Fibroblast of lung (primary cell): ENCODE results near the gene NOX4. TPM values are rescaled to one million over a fixed set of nuclear protein-coding genes. Genes with fewer than 3 reads are reported as not detected.
"Not testable (repeated sequence)": the region's sequence is repeated elsewhere in the genome, so short reads cannot be mapped to it uniquely, and the experiment has no call there.

Experiments
- DNase-seq, 2 donors: peaks; one replicate each; pipeline versions ENCODE4 v3.0.0 to v3.0.0-alpha.2; 2010; ENCODE audit warnings: low read depth in 2 of 2
- H2AFZ ChIP-seq: 2 replicates; pipeline ENCODE4 v1.5.1; 2012; ENCODE audit warnings: low read length, control low read depth, inconsistent platforms
- H3K27ac ChIP-seq: 2 replicates; pipeline ENCODE4 v1.5.1; 2011; ENCODE audit warnings: low read length, control low read depth; ENCODE audit not compliant: insufficient read depth
- H3K27me3 ChIP-seq: 2 replicates; pipeline ENCODE4 v1.5.1; 2011; ENCODE audit warnings: mild to moderate bottlenecking, low read length; ENCODE audit not compliant: control insufficient read depth, insufficient read depth
- H3K36me3 ChIP-seq: 2 replicates; pipeline ENCODE4 v1.5.1; 2011; ENCODE audit warnings: low read length; ENCODE audit not compliant: control insufficient read depth, insufficient read depth
- H3K4me1 ChIP-seq: 2 replicates; pipeline ENCODE4 v1.5.1; 2011; ENCODE audit warnings: low read length; ENCODE audit not compliant: control insufficient read depth, insufficient read depth; ENCODE audit errors: extremely low read depth
- H3K4me2 ChIP-seq: 2 replicates; pipeline ENCODE4 v1.5.1; 2011; ENCODE audit warnings: low read length, control low read depth; ENCODE audit not compliant: insufficient read depth; ENCODE audit errors: extremely low read depth
- H3K4me3 ChIP-seq, 4 experiments: fragments of 200-600 bp in 1 of 4; sonication (generic) in 1 of 4; replicated peaks in 1 of 4; 2 replicates each; pipeline ENCODE4 v1.5.1; 2011 to 2016; ENCODE audit warnings: low read length in 4 of 4, low read depth in 3 of 4, mild to moderate bottlenecking in 3 of 4, control low read depth in 2 of 4, inconsistent platforms in 1 of 4, mixed read lengths in 1 of 4; ENCODE audit not compliant: insufficient read depth in 1 of 4; ENCODE audit errors: control extremely low read depth in 1 of 4
- H3K79me2 ChIP-seq: 2 replicates; pipeline ENCODE4 v1.5.1; 2012; ENCODE audit warnings: mild to moderate bottlenecking, low read length, inconsistent platforms; ENCODE audit not compliant: control insufficient read depth, insufficient read depth
- H3K9ac ChIP-seq: 2 replicates; pipeline ENCODE4 v1.5.1; 2011; ENCODE audit warnings: mild to moderate bottlenecking, low read length, control low read depth; ENCODE audit not compliant: insufficient read depth
- H3K9me3 ChIP-seq: 2 replicates; pipeline ENCODE4 v1.5.1; 2012; ENCODE audit warnings: low read depth, low read length; ENCODE audit not compliant: control insufficient read depth, insufficient read depth
- H4K20me1 ChIP-seq: 2 replicates; pipeline ENCODE4 v1.5.1; 2011; ENCODE audit warnings: low read length; ENCODE audit not compliant: control insufficient read depth, insufficient read depth; ENCODE audit errors: extremely low read depth
- CTCF ChIP-seq, 2 donors: IDR thresholded peaks in 1 of 2; conservative IDR thresholded peaks in 1 of 2; 1 replicate in 1 of 2; 2 replicates in 1 of 2; pipeline ENCODE4 v1.5.1; 2011 to 2012; ENCODE audit warnings: low read length in 2 of 2, control low read depth in 1 of 2, inconsistent platforms in 1 of 2, low read depth in 1 of 2, mild to moderate bottlenecking in 1 of 2
- EZH2 ChIP-seq: IDR thresholded peaks from 2 replicates; pipeline ENCODE4 v1.5.1; 2012; ENCODE audit warnings: low read length, control low read depth, mild to moderate bottlenecking; ENCODE audit errors: missing control alignments
- polyA plus RNA-seq, 2 donors: library from polyadenylated mRNA; depleted of rRNA in 1 of 2; stranded (reverse) in 1 of 2; unstranded in 1 of 2; fragments of >200 nt; gene quantifications; 2 replicates each; pipeline ENCODE4 v1.2.1, GENCODE V29; 2011 to 2012; ENCODE audit warnings: missing spikeins in 1 of 2
- total RNA-seq: library from RNA; depleted of rRNA; stranded (reverse); fragments of >200 nt; gene quantifications from 2 replicates; pipeline ENCODE4 v1.2.1, GENCODE V29; 2014

NOX4 gene
- total and polyA plus RNA-seq, 2 donors (not counting 1 experiment from before 2014, with no cell fraction given) = 0.49 to 0.50 TPM

- Histone ChIP-seq H4K20me1 (no peaks in the 10 kb centered on the region), H3K9me3 (no peaks in the 10 kb centered on the region), H3K4me3 (no peak overlapping the region), H3K79me2 (no peaks in the 10 kb centered on the region), H3K4me2 (no peak overlapping the region), H3K27me3 (no peaks in the 10 kb centered on the region), H3K9ac (no peak overlapping the region), H3K27ac (no peak overlapping the region), H2AFZ (no peak overlapping the region), H3K4me1 (no peaks in the 10 kb centered on the region), H3K36me3 (no peaks in the 10 kb centered on the region)
- TF ChIP-seq EZH2 = no peak
- TF ChIP-seq CTCF (conservative IDR thresholded peaks at IDR 0.05 in 1 of 2, IDR thresholded peaks at IDR 0.05 in 1 of 2; ENCODE audit: low read depth in 1 of 2, low read length in 2 of 2) = no peak
- DNase-seq = no peak
Measured at GRCh38 chr11:89420981-89421380, 70.2 kb downstream of the NOX4 start.

GRCh38 chr11:89416961-89417360 is 74.2 kb downstream of the NOX4 start:
- no peaks in the 10 kb centered on the region for H3K36me3 ChIP-seq
- no peak for DNase-seq
- TF ChIP-seq CTCF (conservative IDR thresholded peaks at IDR 0.05 in 1 of 2, IDR thresholded peaks at IDR 0.05 in 1 of 2; ENCODE audit: low read depth in 1 of 2, low read length in 2 of 2) = no peak
- TF ChIP-seq EZH2 = no peak
- no peak overlapping the region for H3K27ac ChIP-seq
- H3K4me3 ChIP-seq = no peak overlapping the region
- no peak overlapping the region for H3K4me2 ChIP-seq
- H3K9ac ChIP-seq = no peak overlapping the region
- H2AFZ ChIP-seq = no peak overlapping the region
- no peaks in the 10 kb centered on the region for H3K79me2 ChIP-seq
- no peaks in the 10 kb centered on the region for H3K4me1 ChIP-seq
- H3K27me3 ChIP-seq = no peaks in the 10 kb centered on the region
- no peaks in the 10 kb centered on the region for H4K20me1 ChIP-seq
- no peaks in the 10 kb centered on the region for H3K9me3 ChIP-seq

- not testable (repeated sequence) for H3K36me3 ChIP-seq, H3K27me3 ChIP-seq, H3K9me3 ChIP-seq, H3K4me3 ChIP-seq, H3K4me1 ChIP-seq, H3K4me2 ChIP-seq, H4K20me1 ChIP-seq, H3K79me2 ChIP-seq, DNase-seq, H2AFZ ChIP-seq, H3K9ac ChIP-seq, H3K27ac ChIP-seq
Measured at GRCh38 chr11:89411112-89411511, 80.1 kb downstream of the NOX4 start.

- H4K20me1 ChIP-seq, H3K79me2 ChIP-seq, H3K4me3 ChIP-seq, H3K4me1 ChIP-seq, H3K4me2 ChIP-seq, H3K27ac ChIP-seq, H2AFZ ChIP-seq, DNase-seq, H3K36me3 ChIP-seq, H3K9ac ChIP-seq, H3K27me3 ChIP-seq, H3K9me3 ChIP-seq: not testable (repeated sequence)
Measured at GRCh38 chr11:89410666-89411065, 80.5 kb downstream of the NOX4 start.

- not testable (repeated sequence) for H3K79me2 ChIP-seq, H3K9me3 ChIP-seq, H3K27ac ChIP-seq, H4K20me1 ChIP-seq, H3K27me3 ChIP-seq, H3K36me3 ChIP-seq, H3K4me3 ChIP-seq, H3K9ac ChIP-seq, H3K4me2 ChIP-seq, H3K4me1 ChIP-seq, H2AFZ ChIP-seq
- DNase-seq = peak in 1 of 2 donors; percentile 51
Measured at GRCh38 chr11:89408441-89408840, 82.7 kb downstream of the NOX4 start.
